Hepatic stellate cell (primary cell): ENCODE results near the gene ZER1.

ENCODE experiments used
- DNase-seq: peaks from one replicate; pipeline ENCODE4 v3.0.0; 2011; ENCODE audit warnings: low spot score

The ZER1 gene

DNA sequence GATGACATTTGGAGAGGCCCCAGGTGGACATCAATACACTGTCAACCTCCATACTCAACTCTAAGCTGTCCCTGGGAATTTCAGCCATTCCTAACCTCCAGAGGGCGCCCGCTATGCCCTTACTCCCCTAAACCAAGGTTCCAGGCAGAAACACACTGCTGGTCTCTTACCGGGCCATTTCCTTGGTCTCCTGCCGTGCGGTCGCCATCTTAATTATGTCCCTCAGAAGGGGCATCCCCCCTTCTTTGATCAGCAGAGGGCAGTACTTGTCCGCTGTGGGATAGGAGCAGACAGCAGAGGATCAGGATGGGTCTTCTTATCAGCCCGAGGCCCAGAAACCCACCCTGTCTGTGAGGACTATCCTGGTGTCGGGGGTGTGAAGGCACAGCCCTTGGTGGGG is 38.5 kb downstream of the ZER1 start:
- peak; percentile 78 for DNase-seq

DNA sequence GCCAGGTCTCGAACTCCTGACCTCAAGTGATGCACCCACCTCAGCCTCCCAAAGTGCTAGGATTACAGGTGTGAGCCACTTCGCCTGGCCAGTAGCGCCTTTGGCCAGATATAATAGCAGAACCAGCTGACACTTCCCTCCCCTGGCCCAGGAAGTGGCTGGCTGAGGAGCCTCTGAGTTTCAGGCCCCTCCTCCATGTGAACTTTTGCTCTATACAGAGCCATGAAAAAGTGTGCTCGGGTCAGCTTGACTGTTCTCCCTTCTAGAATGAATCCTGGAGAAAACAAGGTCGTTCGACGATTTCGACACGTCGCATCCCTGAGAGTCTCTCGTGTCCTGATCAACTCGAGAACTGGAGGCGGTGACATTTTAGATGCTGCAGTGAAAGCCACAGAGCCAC is 39.2 kb downstream of the ZER1 start:
- no peak for DNase-seq

DNA sequence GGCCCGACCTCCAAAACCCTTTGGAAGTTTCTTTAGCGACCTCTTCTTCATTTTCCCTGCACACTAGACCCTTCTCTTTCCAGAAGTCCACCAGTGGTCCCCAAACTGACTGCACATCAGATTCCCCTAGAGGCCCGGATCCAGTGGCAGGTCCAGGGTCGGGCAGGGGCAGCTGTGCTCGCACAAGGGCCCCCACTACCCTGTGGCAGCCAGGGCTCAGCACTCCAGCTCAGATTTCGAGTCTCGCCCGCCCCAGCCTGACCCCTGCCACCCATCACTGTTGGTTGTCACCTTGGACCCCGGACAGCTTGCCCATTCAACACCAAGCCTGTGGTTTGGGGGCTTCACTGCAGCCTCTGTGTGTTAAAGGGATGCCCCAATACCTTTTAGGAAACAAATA is 40.0 kb downstream of the ZER1 start:
- no peak for DNase-seq

DNA sequence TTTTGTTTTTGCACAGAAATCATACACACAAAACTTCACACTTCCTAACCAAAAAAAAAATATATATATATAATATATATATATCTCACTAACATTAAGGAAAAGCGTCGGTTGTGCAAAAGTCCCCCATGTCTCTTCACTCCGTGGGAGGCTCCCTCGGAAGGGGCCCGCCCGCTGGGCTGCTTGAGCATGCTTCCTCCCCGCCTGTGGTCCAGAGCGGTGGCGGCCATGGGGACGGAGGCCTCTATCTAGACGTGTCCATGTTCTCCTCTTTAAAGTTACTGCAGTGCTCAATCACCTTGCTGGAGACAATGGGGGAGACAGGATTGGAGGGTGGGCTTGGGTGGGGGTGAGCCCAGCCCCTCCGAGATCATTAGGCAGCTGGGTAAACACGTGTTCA is 40.6 kb downstream of the ZER1 start:
- DNase-seq = no peak

DNA sequence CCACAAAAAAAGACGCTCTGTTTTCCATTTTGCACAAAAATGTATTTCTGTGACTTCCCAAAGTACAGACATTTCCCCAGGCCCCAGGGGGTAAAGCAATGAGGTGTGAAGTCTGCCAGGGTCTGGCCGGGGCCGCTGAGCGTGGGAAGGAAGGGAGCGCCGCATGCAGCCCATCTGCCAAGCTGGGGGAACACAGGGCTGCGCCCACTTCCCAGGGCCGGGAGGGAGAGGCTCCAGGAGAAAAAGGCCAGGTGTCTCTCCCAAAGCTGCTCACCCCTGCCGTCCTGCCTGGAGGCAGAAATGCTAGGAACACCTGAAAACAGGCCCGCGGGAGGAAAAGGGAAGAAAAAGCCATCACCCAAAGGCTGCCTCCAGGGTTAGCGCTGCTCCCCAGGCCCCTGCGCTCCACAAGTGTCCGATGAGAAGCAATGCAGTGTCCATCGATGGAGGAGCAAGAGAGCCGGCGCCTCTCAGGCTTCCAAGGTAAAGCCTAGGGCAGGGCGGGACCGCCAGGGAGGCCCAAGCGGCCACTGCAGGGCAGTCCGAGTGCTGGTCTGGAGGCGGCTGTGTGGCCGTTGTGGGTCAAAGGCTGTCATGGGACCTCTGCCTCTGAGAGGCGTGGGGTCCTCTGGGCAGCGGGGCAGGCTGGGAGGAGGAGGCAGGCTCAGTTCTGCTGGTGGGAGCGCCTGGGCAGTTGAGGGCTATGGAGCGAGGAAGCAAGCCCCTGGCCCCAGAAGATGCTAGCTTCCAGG is 41.8 kb downstream of the ZER1 start:
- DNase-seq = no peak

DNA sequence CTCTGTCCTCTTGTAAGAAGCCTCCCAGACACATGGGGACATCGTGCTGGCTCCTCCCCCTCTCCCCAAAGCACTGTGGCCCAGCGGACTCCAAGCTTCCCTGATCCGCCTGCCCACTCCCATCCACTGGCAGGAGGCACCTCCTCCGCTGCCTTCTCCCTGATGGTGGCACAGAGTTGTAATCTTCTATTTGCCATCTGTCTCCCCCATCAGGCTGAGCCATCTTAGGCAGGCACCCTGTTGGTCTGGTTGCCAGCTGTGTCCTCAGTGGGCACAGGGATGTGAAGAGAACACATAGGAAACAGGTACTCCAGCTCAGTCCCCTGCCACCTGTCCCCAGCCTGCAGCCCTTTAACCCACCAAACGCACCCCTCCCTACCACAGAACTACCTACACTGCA is 42.4 kb downstream of the ZER1 start:
- no peak for DNase-seq

DNA sequence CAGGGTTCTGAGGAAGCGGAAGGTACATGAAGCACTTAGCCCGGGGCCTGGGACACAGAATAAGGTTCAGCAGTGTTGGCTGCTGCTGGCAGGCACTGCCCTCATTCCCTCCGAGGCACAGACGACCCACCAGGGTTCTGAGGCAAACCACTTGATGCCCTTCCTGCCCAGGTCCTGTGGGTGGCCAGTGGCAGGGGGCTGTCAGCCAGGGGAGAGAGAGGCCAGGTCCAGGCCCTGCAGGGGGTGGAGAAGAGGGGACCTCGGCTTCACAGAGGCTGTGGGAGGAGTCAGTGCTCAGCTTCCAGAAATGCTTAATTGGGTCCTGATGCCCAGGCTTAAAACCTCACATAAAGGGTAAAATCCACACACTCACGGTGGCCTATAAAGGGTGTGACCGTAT is 43.4 kb downstream of the ZER1 start:
- no peak for DNase-seq

DNA sequence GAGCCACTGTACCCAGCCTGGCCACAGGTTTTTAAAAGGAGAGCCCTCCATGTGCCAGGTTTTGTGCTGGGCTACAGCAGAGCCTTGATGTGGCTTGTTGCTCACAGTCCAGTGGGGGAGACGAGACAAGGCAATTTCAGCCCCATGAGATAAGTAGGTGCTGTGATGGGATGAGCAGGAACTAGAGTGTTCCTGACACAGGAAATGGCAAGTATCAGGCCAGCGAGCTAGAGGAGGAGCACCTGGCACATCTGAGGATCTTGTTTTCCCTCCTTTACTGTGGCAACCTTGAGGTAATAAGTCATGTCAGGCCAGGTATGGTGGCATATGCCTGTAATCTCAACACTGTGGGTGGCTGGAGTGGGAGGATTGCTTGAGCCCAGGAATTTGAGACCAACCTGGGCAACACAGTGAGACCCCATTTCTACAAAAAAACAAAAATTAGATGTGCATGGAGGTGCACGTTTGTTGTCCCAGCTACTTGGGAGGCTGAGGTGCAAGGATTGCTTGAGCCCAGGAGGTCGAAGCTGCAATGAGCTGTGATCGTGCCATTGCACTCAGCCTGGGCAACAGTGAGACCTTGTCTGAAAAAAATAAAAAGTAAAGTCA is 44.0 kb downstream of the ZER1 start:
- DNase-seq = no peak

DNA sequence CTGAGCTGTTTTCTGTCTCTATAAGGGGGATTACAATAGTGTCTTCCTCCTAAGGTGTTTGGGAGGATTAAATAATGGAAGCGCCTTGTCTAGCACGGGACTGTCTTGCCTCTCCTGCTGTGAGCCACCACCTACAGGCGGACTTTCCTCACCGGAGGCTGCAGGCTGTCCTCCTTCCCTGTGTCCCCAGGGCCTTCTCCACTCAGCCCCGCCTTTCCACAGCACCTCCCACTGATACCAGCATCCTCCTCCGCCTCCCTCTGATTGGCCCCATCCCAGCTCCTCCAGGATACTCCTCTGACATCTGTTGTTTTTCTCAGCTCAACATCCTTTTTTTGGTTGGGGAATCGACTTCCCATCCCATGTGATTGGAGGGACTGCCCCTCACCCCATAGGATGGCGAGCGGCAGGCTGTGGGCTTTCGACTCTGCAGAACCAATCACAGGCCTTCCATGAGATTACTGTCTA is 46.9 kb downstream of the ZER1 start:
- DNase-seq = peak; percentile 95

DNA sequence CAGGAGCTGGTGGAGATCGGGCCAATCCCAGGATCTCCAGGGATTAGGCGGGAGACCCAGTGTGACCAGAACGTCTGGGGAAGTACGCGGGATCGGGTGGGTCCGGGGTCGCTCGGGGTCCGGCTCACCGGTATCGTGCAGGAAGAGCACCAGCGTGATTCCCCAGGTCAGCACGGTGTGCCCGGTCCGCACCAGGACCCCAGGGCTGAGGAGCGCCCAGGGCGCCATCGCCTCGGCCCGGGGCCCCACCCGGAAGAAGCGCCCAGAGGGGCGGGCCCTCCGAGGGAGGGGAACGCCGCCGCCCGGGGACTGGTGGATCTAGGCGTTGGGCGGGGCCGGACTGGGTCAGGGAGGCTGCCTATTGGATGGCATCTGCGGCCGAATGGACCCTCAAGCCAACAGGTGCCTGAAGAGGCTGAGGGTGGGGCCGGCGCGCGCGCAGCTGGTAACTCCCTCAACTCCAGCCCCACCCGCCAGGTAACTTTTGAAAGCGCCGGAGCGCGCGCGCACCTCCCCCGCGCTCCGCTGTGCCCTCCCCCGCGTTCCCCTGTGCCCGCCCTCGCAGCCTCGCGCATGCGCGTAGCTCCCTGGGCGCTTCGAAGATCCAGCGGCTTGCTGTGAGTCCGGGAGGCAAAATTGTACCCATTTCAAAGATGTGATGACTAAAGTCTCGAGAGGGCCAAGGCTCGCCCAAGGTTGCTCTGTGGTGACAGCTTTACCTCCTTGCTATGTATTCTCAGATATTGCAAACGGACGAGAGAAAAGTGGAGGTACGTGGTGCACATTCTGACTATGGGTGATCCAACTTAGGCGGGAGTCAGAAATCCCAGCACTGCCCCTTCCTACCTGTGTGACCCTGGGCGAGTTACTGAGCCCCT is 47.6 kb downstream of the ZER1 start, which contains the start of gene ZDHHC12:
ZDHHC12 (minus strand) TSS at position 262 of the 878 bp plus-strand sequence; CDS start at position 228, 34 bp downstream.
- peak; percentile 100 for DNase-seq

DNA sequence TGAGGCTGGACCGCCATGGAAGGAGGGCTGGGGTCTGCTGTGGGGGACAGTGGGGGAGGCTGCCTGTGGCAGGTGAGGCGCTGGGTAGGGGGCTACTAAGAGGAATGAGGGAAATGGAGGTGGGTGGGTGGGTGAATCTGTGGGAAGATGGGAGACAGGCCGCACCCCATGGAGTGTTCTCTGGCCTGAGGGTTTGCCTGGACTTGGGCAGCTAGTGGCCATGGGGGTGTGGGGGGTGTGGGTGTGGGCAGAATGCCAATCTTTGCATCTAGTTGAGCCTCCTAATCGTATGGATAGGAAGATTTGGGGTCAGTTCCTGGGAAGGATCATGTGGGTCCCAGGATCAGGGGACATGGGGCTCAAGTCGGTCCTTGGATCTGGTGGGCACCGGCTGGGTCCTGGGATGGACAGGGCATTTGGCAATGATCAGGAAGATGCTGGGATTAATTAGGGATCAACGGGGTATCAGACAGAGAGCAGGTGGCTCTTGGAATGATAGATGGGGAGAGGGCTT is 48.3 kb downstream of the ZER1 start:
- no peak for DNase-seq

DNA sequence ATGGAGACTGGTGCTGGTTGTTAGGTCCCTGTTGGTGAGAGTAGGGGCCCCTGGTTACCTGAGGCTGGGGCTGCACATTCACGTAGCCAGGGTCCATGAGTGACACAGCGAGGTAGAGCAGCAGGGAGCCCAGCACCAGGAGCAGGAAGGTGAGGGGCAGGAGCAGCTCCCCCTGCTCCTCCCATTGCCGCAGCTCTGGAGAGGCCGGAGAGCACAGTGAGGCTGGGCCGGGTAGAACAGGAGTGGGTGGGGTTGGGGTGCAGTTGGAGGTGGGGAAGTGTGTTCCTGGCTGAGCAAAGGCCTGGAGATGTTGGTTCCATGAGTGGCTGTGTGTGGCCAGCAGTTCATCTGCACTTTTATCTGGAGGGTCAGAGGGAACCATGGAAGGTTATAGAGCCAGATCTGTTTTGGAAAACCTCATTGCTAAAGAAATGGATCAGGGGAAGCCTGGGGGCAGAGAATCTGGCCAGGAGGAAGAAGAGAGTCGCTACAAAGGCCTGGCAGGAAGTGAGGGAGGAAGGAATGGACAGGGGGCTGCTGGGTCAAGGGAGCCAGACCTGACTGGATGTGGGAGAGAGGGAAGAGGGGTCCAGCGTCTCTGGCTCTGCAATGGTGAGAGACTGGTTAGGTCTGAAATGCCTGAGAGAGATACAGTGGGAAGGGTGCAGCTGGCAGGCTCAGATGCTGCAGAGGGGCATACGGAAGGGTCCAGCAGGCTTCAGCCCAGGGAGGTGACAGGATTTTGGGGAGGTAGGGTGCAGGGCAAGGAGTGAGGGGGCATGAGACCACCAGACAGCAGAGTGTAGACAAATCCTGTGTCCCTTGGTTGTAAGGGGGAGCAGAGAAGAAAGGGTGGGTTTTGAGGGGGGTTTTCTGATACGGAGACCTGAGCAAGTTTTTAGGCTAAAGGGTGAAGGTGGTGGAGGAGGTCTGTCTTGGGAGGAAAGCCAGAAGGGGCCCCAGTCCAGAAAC is 49.1 kb downstream of the ZER1 start:
- no peak for DNase-seq

DNA sequence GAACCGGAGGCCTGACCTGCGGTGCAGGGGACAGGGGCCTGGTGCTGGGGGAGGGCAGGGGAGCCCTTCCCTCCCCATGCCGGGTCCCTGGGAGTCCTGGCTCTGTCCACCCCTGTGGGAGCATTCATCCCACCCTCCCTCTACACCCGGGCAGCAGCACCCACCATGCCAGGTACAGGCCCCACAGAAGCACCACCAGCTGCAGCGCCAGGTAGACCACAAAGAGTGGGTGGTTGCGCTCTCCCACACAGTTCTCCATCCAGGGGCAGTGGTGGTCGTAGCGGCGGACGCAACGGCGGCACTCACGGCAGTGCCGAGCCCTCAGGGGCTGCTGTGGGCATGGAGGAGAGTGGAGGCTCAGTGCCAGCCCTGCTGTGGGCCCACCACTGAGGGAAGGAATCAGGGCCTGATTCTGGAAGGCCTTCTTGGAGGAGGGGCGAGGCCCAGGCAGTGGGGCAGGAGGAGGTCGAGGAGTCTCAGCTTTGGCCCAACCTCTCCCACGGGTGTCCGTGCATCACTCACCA is 50.2 kb downstream of the ZER1 start:
- DNase-seq = no peak

DNA sequence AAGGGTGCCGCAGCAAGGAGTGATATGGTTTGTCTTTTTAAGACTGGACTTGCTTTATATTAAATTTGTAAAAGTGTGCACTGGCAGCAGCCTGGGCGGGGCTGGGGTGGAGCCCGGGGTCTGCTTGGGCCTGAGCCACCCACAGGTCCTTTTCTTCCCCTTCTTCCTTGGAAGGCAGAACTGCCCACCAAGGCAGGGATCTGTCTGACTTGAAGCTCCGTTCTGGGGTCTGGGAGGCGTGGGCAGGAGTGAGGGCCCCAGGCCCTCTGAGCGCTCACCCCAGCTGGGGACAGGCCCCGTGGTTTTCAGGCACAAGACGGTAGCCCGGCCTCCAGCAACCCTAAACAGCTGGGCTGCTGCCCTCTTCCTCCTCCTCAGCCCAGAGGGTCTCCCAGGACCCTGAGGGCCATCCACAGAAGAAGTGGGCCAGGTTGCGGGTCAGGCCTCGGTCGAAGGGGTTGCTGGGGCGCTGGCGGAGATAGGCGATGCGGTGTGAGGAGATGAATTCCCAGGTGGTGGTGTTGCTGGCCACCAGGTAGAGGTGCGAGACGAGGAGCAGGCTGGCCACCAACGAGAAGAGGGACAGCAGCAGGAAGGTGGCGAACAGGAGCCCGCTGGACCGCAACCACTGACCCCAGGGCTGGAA is 50.8 kb downstream of the ZER1 start:
- DNase-seq = no peak

DNA sequence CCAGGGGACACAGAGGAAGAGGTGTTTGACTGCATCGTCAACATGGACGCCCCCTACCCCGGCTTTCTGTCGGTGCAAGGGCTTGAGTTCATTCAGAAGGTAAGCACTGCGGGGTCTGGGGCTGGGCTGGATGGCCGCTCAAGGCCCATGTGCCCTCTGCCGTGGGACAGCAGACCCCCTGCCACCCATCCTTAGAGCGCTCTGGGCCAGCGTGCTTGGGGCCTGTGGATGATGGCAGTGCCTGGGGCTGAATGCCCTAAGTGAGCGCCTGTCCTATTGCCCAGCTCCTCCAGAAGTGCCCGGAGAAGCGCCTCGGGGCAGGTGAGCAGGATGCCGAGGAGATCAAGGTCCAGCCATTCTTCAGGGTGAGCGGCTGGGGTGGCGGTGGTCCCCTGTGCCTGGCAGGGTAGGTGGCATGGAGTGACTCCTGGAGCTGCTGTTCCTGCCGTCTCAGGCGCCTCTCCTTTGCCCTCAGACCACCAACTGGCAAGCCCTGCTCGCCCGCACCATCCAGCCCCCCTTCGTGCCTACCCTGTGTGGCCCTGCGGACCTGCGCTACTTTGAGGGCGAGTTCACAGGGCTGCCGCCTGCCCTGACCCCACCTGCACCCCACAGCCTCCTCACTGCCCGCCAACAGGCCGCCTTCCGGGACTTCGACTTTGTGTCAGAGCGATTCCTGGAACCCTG is 51.7 kb downstream of the ZER1 start:
- DNase-seq = no peak

DNA sequence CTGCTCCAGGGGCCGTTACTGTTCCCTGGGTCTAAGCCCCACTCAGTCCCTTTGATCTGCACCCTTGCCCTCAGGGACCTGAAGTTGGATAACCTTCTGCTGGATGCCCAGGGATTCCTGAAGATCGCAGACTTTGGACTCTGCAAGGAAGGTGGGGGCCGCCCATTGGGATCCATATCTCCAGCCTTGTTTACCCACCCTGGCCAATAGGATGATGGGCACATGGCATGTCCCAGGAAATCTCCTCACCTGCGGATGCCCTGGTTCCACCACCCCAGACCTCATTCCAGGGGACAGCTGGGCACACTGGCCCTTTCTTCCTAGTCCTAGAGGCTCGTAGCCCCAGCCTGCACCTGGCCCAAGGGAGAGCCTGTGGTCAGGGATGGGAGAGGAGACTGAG is 53.3 kb downstream of the ZER1 start:
- DNase-seq = no peak

DNA sequence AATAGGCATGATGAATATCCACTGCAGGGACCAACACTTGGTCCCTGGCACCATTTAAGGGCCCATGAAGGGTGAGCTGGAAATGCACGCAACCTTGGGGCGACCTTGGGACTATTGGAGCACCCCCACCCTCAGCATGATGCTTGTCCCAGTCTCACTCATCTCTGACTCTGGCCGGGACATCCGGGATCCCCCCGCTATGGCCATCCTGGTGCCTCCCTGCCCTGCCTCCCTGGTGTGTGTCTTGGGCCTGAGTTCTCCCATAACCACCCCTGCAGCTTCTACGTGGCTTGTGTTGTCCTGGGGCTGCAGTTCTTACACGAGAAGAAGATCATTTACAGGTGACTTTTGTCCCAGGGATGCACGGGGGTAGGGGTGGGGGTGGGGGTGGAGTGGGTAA is 53.7 kb downstream of the ZER1 start:
- no peak for DNase-seq

DNA sequence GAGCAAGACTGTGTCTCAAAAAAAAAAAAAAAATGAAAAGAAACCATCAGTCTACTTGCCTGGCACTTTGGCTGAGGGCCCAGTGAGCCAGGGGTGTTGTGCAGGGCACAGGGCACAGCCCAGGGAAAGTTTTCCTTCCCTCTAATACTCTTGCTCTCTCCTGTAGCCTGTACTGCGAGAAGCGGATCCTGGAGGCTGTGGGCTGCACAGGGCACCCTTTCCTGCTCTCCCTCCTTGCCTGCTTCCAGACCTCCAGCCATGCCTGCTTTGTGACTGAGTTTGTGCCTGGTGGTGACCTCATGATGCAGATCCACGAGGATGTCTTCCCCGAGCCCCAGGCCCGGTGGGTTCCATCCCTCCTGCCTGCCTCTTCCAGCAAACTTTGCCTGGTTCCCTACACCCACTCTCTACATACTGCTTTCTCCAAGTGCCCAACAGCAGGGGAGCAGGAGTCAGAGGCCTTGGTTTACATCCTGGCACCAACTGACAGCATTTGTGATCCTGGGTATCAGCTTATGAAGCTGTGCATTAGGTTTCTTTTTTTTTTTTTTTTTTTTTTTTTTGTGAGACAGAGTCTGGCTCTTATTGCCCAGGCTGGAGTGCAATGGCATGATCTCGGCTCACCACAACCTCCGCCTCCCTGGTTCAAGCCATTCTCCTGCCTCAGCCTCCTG is 55.0 kb downstream of the ZER1 start:
- no peak for DNase-seq

DNA sequence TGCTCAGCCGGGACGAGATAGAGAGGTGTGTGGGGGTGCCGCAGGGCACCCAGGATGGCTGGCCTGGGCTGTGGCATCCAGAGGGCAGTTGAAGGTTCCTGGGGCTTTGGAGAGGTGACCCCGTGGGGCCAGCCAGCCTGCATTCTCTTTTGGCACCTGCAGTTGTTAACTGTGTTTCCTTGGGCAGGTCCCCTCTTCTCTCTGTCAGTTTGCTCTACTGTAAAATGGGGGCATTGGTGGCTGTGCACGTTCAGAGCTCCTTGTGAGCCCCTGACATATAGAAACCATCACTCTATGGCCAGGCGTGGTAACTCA is 56.3 kb downstream of the ZER1 start:
- no peak for DNase-seq
